Measurements from ENCODE around the gene RAB42.
"Not testable (repeated sequence)": the region's sequence is repeated elsewhere in the genome, so short reads cannot be mapped to it uniquely, and the experiment has no call there.

Gene RAB42

DNA sequence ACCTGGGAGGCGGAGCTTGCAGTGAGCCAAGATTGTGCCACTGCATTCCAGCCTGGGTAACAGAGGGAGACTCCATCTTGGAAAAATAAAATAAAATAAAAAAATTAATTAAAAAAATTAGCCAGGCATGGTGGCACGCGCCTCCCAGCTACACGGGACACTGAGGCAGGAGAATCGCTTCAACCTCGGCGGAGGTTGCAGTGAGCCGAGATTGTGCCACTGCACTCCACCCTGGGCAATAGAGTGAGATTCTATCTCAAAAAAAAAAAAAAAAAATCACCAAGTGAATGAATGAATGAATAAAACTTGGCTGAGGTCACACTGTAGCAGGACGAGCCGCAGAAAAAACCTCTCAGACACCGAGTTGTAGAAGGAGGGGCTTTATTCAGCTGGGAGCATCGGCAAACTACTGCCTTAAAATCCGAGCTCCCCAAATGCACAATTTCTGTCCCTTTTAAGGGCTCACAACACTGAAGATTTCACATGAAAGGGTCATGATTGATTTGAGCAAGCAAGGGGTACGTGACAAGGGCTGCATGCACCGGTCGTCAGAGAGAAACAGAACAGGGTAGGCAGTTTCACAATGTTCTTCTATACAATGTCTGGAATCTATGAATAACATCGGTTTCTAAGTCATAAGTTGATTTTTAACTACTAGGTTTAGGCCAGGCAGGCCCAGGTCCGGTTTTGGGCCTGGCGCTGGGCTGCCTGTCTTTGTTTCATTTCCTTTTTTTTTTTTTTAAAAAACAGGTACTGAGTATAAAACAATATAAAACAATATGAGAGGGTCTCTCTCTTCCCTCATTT, 5.3 kb upstream of the RAB42 start:
- not testable (repeated sequence) for DNase-seq

DNA sequence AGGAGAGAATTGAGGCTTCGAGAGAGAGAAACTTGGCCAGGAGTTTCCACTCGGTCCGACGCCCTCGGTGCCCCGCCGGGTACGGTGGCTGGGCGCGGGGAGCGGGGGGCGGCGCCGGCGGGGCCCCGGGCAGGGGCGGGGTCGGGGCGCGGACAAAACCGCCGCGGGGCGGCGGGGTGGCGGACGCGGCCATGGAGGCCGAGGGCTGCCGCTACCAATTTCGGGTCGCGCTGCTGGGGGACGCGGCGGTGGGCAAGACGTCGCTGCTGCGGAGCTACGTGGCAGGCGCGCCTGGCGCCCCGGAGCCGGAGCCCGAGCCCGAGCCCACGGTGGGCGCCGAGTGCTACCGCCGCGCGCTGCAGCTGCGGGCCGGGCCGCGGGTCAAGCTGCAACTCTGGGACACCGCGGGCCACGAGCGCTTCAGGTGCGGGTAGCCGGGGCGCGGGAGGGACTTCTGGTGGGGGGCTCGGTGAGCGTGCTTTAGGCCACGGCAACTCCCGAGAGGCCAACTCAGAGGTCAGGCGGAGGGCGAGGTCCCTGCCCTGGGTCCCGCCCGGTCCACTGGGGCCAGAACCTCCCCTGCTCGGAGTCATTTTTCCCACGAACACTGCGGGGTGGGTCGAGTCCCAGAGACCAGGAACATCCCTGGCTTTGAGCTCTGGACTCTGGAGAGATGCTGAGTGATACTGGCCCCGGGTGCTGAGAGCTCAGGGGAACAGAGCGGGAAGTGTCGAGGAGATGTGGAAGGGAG, 431 bp downstream of the RAB42 start:
- peak; percentile 36 for DNase-seq

DNA sequence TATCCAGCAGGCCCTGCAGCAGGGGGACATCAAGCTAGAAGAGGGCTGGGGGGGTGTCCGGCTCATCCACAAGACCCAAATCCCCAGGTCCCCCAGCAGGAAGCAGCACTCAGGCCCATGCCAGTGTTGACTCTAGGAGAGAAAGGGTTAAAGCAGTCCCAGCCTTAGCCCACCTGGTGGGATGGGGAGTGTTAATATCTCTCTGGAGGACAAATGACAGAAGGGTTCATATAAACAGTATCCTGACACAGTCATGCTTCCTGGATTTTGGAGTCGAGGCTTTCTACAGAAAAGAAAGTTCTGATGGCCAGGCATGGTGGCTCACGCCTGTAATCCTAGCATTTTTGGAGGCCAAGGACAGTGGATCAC, 1.9 kb downstream of the RAB42 start:
- DNase-seq: not testable (repeated sequence)

DNA sequence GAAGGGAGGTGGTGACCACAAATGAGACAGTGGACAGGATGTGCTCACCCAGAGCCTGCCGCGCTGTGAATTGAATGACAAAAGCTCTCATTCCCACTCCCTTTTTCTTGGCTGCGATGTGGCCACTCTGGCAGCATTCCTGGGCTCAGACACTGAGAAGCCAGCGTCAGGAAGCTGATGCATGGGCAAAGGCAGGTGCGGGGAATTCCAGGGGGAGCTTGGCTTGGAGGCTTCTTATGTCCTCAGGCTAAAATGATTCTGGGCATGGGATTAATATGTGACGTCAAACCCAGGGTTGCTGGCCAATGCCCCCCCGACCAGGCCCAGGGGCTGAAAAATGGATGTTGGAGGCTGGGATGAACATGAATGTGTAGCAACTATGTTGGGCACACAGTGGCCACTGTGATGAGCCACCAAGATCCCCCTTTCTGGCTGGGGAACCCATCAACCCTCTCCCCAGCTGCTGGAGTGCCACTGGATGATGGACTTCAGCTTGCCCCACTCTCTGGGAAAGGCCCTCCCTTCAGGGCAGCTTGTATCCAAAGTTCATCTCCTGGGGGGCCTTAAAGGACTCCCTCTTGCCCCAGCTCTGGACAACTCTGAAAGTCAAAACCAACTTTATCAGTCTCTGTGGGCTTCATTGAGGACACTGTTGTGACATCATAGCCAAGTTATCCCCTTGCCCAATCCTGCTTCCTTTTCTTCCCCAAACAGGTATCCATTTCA, 2.8 kb downstream of the RAB42 start:
- peak; percentile 75 for DNase-seq

DNA sequence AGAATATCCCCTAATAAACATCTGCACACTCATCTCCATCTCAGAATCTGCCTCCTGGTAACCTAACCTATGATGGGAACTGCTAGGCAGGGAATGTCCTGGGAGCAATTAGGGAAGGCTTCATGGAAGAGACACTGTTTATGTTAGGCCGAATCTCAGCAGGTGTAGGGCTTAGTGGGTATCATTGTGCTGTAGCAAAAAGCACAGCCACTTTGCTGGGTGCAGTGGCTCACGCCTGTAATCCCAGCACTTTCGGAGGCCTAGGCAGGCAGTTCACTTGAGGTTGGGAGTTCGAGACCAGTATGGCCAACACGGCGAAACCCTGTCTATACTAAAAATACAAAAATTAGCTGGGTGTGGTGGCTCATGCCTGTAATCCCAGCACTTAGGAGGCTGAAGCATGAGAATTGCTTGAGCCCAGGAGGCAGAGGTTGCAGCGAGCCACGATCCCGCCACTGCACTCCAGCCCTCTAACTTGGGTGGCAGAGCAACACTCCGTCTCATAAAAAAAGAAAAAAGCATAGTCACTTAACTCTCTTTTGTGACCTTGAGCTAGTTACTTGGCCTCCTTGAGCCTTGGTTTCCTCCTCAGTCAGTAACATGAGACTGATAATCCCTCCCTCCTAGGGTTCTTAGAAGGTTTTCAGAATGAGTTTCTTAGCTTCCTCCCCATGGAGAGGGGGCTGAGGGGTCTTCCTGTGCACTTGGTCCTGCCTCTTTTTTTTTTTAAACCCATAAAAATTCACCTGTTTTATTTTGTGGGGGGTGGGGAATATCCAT, 3.5 kb downstream of the RAB42 start:
- DNase-seq: no peak

DNA sequence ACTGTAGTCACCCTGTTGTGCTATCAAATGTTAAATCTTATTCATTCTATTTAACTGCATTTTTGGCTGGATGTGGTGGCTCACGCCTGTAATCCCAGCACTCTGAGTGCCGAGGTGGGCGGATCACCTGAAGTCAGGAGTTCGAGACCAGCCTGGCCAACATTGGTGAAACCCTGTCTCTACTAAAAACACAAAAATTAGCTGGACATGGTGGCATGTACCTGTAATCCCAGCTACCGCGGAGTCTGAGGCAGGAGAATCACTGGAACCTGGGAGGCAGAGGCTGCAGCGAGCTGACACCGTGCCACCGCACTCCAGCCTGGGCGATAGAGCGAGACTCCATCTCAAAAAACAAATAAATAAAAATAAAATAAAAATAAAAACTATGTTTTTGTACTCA, 4.2 kb downstream of the RAB42 start:
- not testable (repeated sequence) for DNase-seq

DNA sequence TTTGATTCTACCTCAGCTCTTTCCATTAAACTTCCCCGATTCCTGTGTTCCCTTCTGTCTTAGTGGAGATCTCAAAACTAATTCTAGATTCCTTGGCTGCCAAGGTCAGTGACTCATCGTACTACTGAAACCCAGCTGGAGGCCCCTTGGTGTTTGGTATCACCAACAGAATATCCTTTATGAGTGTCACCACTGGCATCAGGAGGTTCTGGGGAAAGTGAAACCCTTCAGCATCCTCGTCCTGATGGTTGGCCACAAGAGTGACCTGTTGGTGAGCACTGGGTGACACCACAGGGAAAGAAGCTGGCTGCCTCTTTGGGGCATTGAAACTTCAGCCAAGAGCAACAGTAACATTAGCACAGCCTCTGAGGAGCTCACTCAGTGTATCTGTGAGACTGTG, 9.6 kb downstream of the RAB42 start:
- no peak for DNase-seq

DNA sequence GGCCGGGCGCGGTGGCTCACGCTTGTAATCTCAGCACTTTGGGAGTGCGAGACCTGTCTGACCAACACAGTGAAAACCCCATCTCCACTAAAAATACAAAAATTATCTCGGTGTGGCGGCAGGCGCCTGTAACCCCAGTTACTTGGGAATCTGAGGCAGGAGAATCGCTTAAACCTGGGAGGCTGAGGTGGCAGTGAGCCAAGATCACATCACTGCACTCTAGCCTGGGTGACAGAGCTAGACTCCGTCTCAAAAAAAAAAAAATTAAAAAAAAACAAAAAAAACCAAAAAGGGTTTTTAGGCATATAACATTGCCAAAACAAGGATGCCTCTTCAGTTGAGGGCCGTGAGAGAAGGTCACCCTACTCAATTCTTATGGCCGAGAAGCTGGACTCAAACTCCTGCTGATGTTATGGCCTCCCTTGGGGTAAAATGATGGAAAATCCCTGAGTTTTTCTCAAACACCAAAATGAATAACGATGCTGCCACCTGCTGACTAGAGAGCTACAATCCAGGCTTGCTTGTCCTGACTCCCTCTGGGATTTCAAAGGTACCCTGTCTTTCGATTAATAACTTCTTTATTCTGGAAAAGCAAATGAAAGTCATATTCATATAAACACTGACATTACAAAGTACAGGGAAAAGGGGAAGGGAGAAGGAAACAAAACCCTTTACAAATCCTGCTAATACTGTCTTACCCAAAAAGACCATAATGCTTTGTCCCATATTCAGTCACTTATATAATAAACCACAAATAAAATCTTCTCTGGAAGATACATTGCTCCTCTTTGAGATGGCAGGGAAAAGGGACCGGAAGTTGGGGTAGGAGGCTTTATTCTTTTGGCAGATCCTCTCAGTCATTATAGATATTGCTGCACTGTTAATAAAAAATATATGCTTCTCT, 10.7 kb downstream of the RAB42 start:
- peak; percentile 73 for DNase-seq

DNA sequence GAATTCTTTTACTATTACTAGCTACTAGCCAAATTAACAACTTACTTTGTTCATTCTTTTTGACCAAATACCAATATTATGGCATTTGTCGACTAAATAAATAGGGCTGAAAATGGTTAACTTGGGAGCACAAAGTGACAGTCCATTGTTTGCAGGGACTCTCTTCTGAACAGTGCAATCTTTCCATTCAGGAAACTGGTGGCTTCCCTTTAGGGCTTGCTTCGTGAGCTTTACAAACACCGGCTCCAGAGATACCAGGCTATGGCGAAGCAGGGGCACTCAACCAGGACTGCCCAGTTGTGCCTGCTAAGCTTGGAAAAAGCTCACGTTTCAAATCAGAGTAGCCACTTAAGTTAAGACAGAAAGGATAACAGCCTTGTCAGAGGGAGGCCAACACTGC, 12.3 kb downstream of the RAB42 start:
- no peak for DNase-seq

DNA sequence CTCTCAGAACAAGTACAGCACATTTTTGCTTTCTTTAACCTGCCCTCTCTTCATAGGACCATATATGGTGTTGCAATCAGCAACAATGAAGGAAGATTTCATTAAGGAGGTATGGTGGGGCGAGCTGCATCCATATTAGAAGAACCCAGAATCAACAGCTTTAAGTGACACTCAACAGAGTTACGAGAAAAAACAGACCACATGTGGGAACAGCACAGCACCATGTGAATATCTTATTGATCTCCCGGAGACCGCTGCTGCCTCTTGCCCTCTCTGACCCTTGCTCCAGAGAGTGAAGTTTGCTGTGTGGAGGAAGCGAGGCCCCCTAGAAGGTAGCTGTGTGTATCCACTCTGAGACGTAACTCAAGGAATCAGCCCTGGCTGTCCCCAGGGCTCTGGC, 12.9 kb downstream of the RAB42 start:
- no peak for DNase-seq

DNA sequence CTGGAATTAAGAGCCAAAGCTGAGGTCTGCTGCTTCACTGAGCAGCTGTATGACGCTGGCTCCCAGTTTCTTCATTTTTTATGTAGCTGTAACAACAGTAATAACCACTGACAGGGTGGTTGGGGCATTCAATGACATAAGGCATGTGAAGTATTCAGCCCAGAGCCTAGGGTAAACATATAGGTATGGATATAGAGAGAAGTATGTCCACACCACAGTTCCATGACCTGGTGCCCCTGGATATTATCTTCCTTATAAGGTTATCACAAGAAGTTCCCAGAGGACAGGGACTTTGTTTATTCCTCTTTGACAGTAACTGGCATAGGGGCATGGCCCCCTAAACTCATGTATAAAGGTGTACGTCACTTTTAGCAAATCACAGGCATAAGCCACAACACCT, 14.7 kb downstream of the RAB42 start:
- no peak for DNase-seq

DNA sequence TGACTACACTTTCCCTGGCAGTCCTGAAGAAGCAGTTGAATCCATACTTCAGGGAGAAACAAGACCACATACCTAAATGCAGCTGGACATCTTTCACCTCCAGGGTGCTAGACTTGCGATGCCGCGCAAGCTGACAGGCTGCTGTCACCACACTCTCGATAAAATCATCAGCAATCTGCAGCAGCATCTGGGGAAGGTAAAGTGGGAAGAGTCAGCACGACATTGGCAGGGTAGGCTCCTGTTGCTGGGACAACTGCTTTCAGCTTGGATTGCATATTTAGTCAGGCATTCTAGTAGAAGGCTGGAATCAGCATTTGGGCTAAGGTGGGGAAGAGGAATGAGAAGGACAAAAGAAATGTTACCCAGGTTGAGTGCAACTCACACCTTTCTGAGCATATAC, 21.1 kb downstream of the RAB42 start:
- DNase-seq: no peak

DNA sequence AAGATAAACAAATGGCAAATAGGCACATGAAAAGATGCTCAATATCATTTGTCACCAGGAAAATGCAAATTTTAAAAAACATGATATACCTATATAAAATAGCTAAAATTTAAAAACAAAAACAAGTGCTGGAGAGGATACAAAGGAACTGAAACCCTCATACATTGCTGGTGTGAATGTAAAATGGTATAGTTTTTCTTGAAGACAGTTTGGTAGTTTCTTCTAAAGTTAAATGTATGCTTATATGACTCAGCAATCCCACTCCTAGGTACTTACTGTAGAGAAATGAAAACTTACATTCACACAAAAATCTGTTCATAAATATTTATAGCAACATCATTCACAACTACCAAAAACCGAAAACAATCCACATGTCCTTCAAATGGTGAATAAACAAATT, 39.6 kb downstream of the RAB42 start:
- no peak for DNase-seq

DNA sequence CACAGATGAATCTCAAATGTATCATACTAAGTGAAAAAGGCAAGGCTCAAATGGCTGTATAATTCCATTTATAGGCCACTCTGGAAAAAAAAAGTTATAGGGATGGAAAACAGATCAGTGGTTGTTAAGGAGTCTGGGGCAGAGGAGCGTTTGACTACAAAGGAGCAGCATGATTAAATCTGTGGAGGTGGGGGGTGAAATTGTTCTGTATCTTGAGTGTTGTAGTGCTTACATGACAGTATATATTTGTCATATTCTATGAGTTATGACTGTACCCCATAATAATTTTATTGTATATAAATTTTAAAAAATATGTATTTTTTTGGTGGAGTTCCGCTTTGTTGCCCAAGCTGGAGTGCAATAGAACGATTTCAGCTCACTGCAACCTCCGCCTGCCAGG, 40.5 kb downstream of the RAB42 start:
- no peak for DNase-seq

DNA sequence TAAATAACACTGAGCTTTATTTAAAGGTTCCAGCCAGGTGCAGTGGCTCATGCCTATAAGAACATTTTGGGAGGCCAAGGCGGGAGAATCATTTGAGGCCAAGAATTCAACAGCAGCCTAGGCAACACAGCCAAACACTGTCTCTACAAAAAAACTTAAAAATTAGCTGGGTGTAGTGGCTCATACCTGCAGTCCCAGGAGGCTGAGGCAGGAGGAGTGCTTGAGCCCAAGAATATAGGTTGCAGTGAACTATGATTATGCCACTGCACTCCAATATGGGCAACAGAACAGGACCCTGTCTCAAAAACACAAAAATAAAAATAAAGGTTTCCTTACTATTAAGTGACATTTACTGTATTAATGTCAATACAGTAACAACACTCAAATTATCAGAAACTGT, 48.7 kb downstream of the RAB42 start:
- no peak for DNase-seq

DNA sequence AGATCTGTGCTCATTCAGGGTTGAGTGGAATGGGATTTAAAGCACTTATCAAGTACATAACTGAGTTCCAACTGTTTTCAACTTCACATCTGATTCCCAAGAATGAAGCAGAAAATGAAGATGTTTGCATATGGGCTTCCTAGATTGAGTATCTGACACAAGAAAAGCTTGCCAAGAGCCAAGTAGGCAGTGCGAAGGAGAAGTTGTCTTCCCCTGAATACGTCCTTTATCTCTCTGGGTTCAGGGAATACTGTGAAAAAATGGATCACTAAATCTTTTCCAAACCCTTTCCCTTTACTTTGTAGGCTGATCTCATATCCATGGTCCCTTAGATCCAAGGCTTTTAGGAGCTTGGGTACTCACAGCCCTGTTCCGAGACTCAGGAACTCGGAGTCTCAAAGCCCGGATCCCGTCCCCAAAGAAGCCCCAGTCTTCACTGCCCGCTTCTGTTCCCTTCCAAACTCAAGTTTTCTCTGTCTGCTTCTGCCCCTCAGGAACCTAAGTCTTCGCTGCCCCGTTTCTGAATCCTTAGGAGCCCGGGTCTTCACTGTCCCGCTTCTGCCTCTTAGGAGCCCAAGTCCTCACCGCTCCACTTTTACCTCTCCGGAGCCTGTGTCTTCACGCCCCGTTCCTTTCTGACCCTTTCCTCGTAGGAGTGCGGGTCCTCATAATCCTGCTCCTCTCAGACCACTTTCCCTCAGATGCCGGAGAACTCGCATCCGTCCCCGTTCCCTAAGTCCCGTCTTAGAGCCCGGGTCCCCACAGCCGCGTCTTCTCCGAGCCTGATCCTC, 50.2 kb downstream of the RAB42 start:
- no peak for DNase-seq

DNA sequence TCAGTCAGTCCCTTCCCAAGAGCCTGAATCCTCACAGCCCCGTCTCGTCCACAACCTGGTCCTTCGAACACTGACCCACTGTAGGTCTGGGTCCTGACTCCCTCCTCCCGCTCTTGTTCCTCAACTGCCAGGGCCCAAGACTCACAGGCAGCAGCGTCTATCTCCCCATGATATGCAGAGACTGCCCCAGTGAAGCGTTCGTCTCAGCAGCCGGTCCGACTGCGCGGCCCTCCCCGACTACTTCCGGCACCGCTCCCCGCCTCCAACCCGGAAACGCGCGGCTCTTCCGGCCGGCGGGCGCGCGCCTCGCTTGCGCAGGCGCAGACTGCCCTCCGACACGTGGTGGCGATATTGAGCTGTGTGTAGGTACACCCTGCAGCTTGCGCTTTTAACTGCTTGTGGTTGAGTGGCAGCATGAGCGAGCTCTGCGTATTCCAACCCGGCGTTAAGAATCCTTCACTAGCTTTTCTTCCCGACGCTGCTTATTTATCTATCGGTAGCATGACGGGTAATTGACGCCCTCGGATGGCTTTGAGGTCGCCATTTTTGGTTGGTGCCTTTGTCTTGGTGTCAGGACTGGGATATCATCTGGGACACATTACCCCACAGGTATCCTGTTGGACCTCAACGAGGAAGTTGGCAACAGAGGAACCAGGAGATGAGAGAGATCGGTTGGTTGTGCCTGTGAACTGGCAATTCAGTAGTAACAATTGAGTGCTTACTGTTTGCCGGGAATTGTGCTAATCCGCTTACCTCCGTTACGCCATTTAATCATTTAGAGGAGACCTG, 51.0 kb downstream of the RAB42 start, which contains the start of gene TAF12:
TAF12 (minus strand) TSS at position 221 of the 789 bp plus-strand sequence. CDS start 20,986 bp downstream, outside the sequence.
- DNase-seq: peak; percentile 97

DNA sequence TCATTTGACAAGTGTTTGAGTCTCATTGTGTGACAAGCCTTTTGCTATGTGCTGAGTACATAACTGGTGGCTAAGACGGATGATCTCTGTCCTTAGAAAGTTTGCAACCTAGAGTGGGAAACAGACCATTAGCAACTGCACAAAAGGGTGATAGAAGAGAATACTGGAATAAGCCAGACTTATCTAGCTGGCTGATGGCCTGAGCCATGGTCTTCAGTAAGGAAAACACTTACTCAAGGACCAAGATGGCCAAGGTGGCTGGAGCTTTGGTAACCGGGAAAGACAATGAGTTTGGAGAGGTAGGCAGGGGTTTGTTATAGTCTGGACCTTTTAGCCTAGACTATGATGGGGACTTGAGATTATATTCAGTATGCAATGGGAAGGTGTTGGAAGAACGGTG, 52.4 kb downstream of the RAB42 start:
- DNase-seq: no peak
